ENCODE results near the gene SH3PXD2A.
"Not testable (repeated sequence)": the region's sequence is repeated elsewhere in the genome, so short reads cannot be mapped to it uniquely, and the experiment has no call there.

SH3PXD2A gene

GRCh38 chr10:103820101-103821062, 35.0 kb downstream of the SH3PXD2A start:
- Mint-ChIP-seq H3K9me3 (no peaks in the 10 kb centered on the region), H3K4me3 (no peak overlapping the region), H3K27ac (ENCODE audit: low read depth) (no peak overlapping the region), H3K4me1 (no peaks in the 10 kb centered on the region), H3K27me3 (peaks cover 53% of the 10 kb centered on the region), H3K36me3 (ENCODE audit: insufficient read depth) (peaks cover 1% of the 10 kb centered on the region)
- DNase-seq (ENCODE audit: low spot score in 2 of 2) = no peak
- ATAC-seq (replicated peaks; ENCODE audit: extremely low read depth, poor library complexity, severe bottlenecking) = no peak

GRCh38 chr10:103819493-103819892, 35.9 kb downstream of the SH3PXD2A start:
- Mint-ChIP-seq H3K27me3 (peaks cover 49% of the 10 kb centered on the region), H3K4me1 (no peaks in the 10 kb centered on the region), H3K36me3 (ENCODE audit: insufficient read depth) (peaks cover 1% of the 10 kb centered on the region), H3K9me3 (no peaks in the 10 kb centered on the region), H3K4me3 (no peak overlapping the region), H3K27ac (ENCODE audit: low read depth) (no peak overlapping the region)
- DNase-seq (ENCODE audit: low spot score in 2 of 2) = no peak
- ATAC-seq (replicated peaks; ENCODE audit: extremely low read depth, poor library complexity, severe bottlenecking) = no peak

GRCh38 chr10:103818765-103819374, 36.5 kb downstream of the SH3PXD2A start:
- Mint-ChIP-seq H3K4me1 (no peaks in the 10 kb centered on the region), H3K9me3 (no peaks in the 10 kb centered on the region), H3K36me3 (ENCODE audit: insufficient read depth) (peaks cover 1% of the 10 kb centered on the region), H3K4me3 (no peak overlapping the region), H3K27me3 (peaks cover 43% of the 10 kb centered on the region), H3K27ac (ENCODE audit: low read depth) (no peak overlapping the region)
- ATAC-seq (replicated peaks; ENCODE audit: extremely low read depth, poor library complexity, severe bottlenecking) = no peak
- no peak for DNase-seq (ENCODE audit: low spot score in 2 of 2)

- no peaks in the 10 kb centered on the region for H3K4me1 Mint-ChIP-seq
- H3K9me3 Mint-ChIP-seq = no peaks in the 10 kb centered on the region
- peaks cover 1% of the 10 kb centered on the region for H3K36me3 Mint-ChIP-seq (ENCODE audit: insufficient read depth)
- H3K27me3 Mint-ChIP-seq = peaks cover 35% of the 10 kb centered on the region
- no peak overlapping the region for H3K27ac Mint-ChIP-seq (ENCODE audit: low read depth)
- no peak overlapping the region for H3K4me3 Mint-ChIP-seq
- DNase-seq (ENCODE audit: low spot score in 2 of 2) = no peak
- no peak for ATAC-seq (replicated peaks; ENCODE audit: extremely low read depth, poor library complexity, severe bottlenecking)
Measured at GRCh38 chr10:103818105-103818504, 37.3 kb downstream of the SH3PXD2A start.

- Mint-ChIP-seq H3K27ac (ENCODE audit: low read depth) (no peak overlapping the region), H3K36me3 (ENCODE audit: insufficient read depth) (peaks cover 1% of the 10 kb centered on the region), H3K27me3 (peaks cover 32% of the 10 kb centered on the region), H3K4me1 (no peaks in the 10 kb centered on the region), H3K9me3 (no peaks in the 10 kb centered on the region), H3K4me3 (no peak overlapping the region)
- no peak for ATAC-seq (replicated peaks; ENCODE audit: extremely low read depth, poor library complexity, severe bottlenecking)
- DNase-seq (ENCODE audit: low spot score in 2 of 2) = no peak
Measured at GRCh38 chr10:103816431-103816830, 38.9 kb downstream of the SH3PXD2A start.

- no peak overlapping the region for H3K4me3 Mint-ChIP-seq
- no peaks in the 10 kb centered on the region for H3K4me1 Mint-ChIP-seq
- peaks cover 15% of the 10 kb centered on the region for H3K27me3 Mint-ChIP-seq
- no peak for ATAC-seq (replicated peaks; ENCODE audit: extremely low read depth, poor library complexity, severe bottlenecking)
- no peaks in the 10 kb centered on the region for H3K9me3 Mint-ChIP-seq
- peaks cover 1% of the 10 kb centered on the region for H3K36me3 Mint-ChIP-seq (ENCODE audit: insufficient read depth)
- H3K27ac Mint-ChIP-seq (ENCODE audit: low read depth) = no peak overlapping the region
- DNase-seq (ENCODE audit: low spot score in 2 of 2) = no peak
Measured at GRCh38 chr10:103814626-103815370, 40.6 kb downstream of the SH3PXD2A start.

- H3K27me3 Mint-ChIP-seq = peaks cover 8% of the 10 kb centered on the region
- H3K4me1 Mint-ChIP-seq = no peaks in the 10 kb centered on the region
- H3K36me3 Mint-ChIP-seq (ENCODE audit: insufficient read depth) = peaks cover 1% of the 10 kb centered on the region
- H3K27ac Mint-ChIP-seq (ENCODE audit: low read depth) = no peak overlapping the region
- H3K4me3 Mint-ChIP-seq = no peak overlapping the region
- no peak for ATAC-seq (replicated peaks; ENCODE audit: extremely low read depth, poor library complexity, severe bottlenecking)
- DNase-seq (ENCODE audit: low spot score in 2 of 2) = no peak
- no peaks in the 10 kb centered on the region for H3K9me3 Mint-ChIP-seq
Measured at GRCh38 chr10:103814105-103814504, 41.3 kb downstream of the SH3PXD2A start.

GRCh38 chr10:103813312-103813711, 42.1 kb downstream of the SH3PXD2A start:
- ATAC-seq (replicated peaks; ENCODE audit: extremely low read depth, poor library complexity, severe bottlenecking); H3K4me3 Mint-ChIP-seq; H3K9me3 Mint-ChIP-seq; H3K4me1 Mint-ChIP-seq; H3K36me3 Mint-ChIP-seq (ENCODE audit: insufficient read depth); DNase-seq (ENCODE audit: low spot score in 2 of 2); H3K27ac Mint-ChIP-seq (ENCODE audit: low read depth); H3K27me3 Mint-ChIP-seq: not testable (repeated sequence)

- no peaks in the 10 kb centered on the region for H3K36me3 Mint-ChIP-seq (ENCODE audit: insufficient read depth)
- H3K4me1 Mint-ChIP-seq = no peaks in the 10 kb centered on the region
- DNase-seq (ENCODE audit: low spot score in 2 of 2) (no peak), ATAC-seq (replicated peaks; ENCODE audit: extremely low read depth, poor library complexity, severe bottlenecking) (no peak)
- no peak overlapping the region for H3K27ac Mint-ChIP-seq (ENCODE audit: low read depth)
- no peak overlapping the region for H3K4me3 Mint-ChIP-seq
- H3K9me3 Mint-ChIP-seq = no peaks in the 10 kb centered on the region
- H3K27me3 Mint-ChIP-seq = no peaks in the 10 kb centered on the region
Measured at GRCh38 chr10:103812432-103812831, 42.9 kb downstream of the SH3PXD2A start.

GRCh38 chr10:103812004-103812403, 43.4 kb downstream of the SH3PXD2A start:
- H3K36me3 Mint-ChIP-seq (ENCODE audit: insufficient read depth) = no peaks in the 10 kb centered on the region
- no peak overlapping the region for H3K27ac Mint-ChIP-seq (ENCODE audit: low read depth)
- DNase-seq (ENCODE audit: low spot score in 2 of 2) (no peak), ATAC-seq (replicated peaks; ENCODE audit: extremely low read depth, poor library complexity, severe bottlenecking) (no peak)
- no peak overlapping the region for H3K4me3 Mint-ChIP-seq
- no peaks in the 10 kb centered on the region for H3K4me1 Mint-ChIP-seq
- no peaks in the 10 kb centered on the region for H3K27me3 Mint-ChIP-seq
- H3K9me3 Mint-ChIP-seq = no peaks in the 10 kb centered on the region

- ATAC-seq (replicated peaks; ENCODE audit: extremely low read depth, poor library complexity, severe bottlenecking) = no peak
Measured at GRCh38 chr10:103811463-103811862, 43.9 kb downstream of the SH3PXD2A start.

GRCh38 chr10:103808780-103809179, 46.6 kb downstream of the SH3PXD2A start:
- no peak overlapping the region for H3K27ac Mint-ChIP-seq (ENCODE audit: low read depth)
- no peaks in the 10 kb centered on the region for H3K9me3 Mint-ChIP-seq
- no peaks in the 10 kb centered on the region for H3K36me3 Mint-ChIP-seq (ENCODE audit: insufficient read depth)
- ATAC-seq (replicated peaks; ENCODE audit: extremely low read depth, poor library complexity, severe bottlenecking) (no peak), DNase-seq (ENCODE audit: low spot score in 2 of 2) (no peak)
- no peak overlapping the region for H3K4me3 Mint-ChIP-seq
- peaks cover 5% of the 10 kb centered on the region for H3K4me1 Mint-ChIP-seq
- H3K27me3 Mint-ChIP-seq = no peaks in the 10 kb centered on the region

More at GRCh38 chr10:103811463-103811862, 43.9 kb downstream of the SH3PXD2A start:
- H3K27me3 Mint-ChIP-seq = no peaks in the 10 kb centered on the region
- no peak for DNase-seq (ENCODE audit: low spot score in 2 of 2)
- no peak overlapping the region for H3K4me3 Mint-ChIP-seq
- no peaks in the 10 kb centered on the region for H3K4me1 Mint-ChIP-seq
- H3K36me3 Mint-ChIP-seq (ENCODE audit: insufficient read depth) = no peaks in the 10 kb centered on the region
- no peaks in the 10 kb centered on the region for H3K9me3 Mint-ChIP-seq
- no peak overlapping the region for H3K27ac Mint-ChIP-seq (ENCODE audit: low read depth)
